Measurements from ENCODE around the gene LCN10.

DNA sequence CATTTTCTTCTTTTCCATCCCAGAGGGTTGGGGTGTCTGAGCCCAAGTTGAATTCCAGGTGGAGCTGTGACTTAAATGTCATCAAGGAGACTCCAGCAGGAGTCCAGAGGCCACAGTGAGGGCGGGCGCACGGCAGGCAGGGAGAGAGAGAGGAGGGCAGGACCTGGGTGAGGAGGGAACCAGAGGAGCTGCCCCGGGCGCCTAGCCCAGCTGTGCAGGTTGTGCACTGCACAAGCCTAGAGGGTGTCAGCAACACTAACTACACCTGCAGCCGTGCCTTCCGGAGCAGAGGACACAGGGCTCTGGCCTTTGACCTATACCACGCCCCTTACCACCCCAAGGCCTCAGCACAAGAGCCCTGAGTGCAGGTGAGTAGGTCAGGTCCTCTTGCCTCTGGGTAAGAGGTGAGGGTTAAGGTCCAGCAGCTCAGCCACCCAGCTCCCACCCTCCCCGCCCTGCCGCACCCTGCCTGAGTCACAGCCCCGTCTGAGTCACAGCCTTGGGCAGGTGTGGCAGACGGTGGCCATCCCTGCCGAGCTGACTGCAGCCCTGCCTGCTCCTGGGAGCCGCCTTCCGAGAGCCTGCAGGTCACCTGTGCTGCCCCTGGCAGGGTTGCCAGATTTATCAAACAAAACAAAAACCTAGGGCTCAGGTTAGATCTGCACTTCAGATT is 49.1 kb downstream of the LCN10 start:
- TF ChIP-seq YY1 (IDR thresholded peaks at IDR 0.05; ENCODE audit: insufficient read depth, insufficient read length) (no peak), ZNF274 (IDR thresholded peaks at IDR 0.05; ENCODE audit: low read depth, low read length) (no peak), SUZ12 (IDR thresholded peaks at IDR 0.05; ENCODE audit: extremely low read depth, insufficient read depth, insufficient read length) (no peak)

Measured in NT2/D1 (cell line).